ENCODE results near the gene ZNF423.

Gene ZNF423

DNA sequence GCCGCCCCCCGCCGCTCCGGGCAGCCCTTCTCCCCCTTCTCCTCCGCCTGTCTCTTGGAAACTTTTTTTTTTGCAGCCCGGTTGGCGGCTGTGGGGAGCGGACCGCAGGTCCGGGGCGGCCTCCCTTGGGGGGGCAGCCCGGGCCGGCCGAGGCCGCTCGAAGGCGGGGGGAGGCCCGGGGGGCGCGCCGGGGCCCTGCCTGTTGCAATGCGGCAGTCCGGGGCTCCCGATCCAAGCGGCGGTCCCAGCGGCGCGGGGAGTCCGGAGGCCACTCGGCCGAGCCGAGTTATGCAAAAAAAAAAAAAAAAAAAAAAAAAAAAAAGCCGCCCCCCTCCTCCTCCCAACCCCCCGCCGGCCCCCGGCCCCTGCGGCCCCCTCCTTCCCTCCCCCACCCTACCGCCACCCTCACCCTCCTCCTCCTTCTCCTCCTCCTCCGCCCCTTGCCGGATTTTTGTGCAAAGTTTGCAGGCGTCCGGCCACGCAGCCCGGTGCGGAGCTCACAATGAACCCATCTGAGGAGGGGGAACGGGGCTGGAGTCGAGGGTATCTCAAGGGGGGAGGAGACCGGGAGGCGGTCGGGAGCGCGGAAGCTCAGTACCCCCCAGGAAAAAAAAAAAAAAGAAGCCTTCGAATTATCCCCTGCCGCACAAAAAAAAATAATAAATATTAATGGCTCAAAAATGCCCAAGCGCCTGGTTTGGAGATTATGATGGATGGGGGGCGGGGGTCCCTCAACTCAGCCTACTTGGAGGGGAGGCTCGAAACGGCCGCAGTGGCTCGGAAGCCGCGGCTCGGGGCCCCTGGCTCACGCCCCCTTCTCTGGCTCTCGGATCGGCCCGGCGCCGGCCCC is at the start of gene ZNF423:
Gene ZNF423, minus strand, starts transcription at position 291 of the 850 bp plus-strand sequence. CDS start 338 bp downstream, outside the sequence.
- Mint-ChIP-seq H3K9me3 (no peaks in the 10 kb centered on the region), H3K27ac (no peak within 1 kb of the TSS), H3K4me3 (peak within 1 kb of the TSS; percentile 75), H3K36me3 (no peaks in the 10 kb centered on the region), H3K27me3 (peaks cover 86% of the 10 kb centered on the region), H3K4me1 (peaks cover 19% of the 10 kb centered on the region)
- ATAC-seq = no peak

GRCh38 chr16:49904348-49905062 is 48.6 kb upstream of the ZNF423 start:
- ATAC-seq = no peak
- no peaks in the 10 kb centered on the region for H3K9me3 Mint-ChIP-seq
- H3K27ac Mint-ChIP-seq = no peak overlapping the region
- H3K4me1 Mint-ChIP-seq = no peaks in the 10 kb centered on the region
- peaks cover 8% of the 10 kb centered on the region for H3K27me3 Mint-ChIP-seq
- H3K36me3 Mint-ChIP-seq = no peaks in the 10 kb centered on the region
- no peak overlapping the region for H3K4me3 Mint-ChIP-seq

- no peaks in the 10 kb centered on the region for H3K36me3 Mint-ChIP-seq
- H3K4me3 Mint-ChIP-seq = no peak overlapping the region
- no peaks in the 10 kb centered on the region for H3K9me3 Mint-ChIP-seq
- no peak overlapping the region for H3K27ac Mint-ChIP-seq
- no peaks in the 10 kb centered on the region for H3K4me1 Mint-ChIP-seq
- no peaks in the 10 kb centered on the region for H3K27me3 Mint-ChIP-seq
- no peak for ATAC-seq
These were observed 47.0 kb upstream of the ZNF423 start for GRCh38 chr16:49902908-49903307.

GRCh38 chr16:49901711-49902110 is 45.8 kb upstream of the ZNF423 start:
- Mint-ChIP-seq H3K9me3 (no peaks in the 10 kb centered on the region), H3K36me3 (no peaks in the 10 kb centered on the region), H3K4me3 (no peak overlapping the region), H3K27me3 (no peaks in the 10 kb centered on the region), H3K4me1 (no peaks in the 10 kb centered on the region), H3K27ac (no peak overlapping the region)
- ATAC-seq = no peak

DNA sequence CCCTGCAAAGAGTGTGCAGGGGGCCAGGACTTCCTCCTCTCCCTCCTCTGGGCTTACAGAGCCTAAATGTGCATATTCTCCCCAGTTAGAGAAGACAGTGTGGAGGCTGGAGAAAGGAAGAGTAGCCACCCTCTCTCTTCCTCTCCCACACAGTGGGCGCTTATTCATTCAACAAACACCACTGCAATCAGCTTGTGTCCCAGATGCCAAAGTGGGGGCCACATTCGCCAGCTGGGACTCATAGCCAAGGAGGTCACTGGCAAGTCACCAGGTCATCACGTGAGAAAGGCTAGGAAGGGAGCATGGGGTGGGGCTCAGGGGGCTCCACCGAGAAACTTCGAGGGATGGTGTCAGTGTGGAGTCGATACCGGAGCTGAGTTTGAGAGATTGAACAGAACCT is 45.0 kb upstream of the ZNF423 start:
- no peaks in the 10 kb centered on the region for H3K9me3 Mint-ChIP-seq
- H3K36me3 Mint-ChIP-seq = no peaks in the 10 kb centered on the region
- H3K4me3 Mint-ChIP-seq = no peak overlapping the region
- ATAC-seq = no peak
- H3K4me1 Mint-ChIP-seq = no peaks in the 10 kb centered on the region
- H3K27me3 Mint-ChIP-seq = no peaks in the 10 kb centered on the region
- H3K27ac Mint-ChIP-seq = no peak overlapping the region

DNA sequence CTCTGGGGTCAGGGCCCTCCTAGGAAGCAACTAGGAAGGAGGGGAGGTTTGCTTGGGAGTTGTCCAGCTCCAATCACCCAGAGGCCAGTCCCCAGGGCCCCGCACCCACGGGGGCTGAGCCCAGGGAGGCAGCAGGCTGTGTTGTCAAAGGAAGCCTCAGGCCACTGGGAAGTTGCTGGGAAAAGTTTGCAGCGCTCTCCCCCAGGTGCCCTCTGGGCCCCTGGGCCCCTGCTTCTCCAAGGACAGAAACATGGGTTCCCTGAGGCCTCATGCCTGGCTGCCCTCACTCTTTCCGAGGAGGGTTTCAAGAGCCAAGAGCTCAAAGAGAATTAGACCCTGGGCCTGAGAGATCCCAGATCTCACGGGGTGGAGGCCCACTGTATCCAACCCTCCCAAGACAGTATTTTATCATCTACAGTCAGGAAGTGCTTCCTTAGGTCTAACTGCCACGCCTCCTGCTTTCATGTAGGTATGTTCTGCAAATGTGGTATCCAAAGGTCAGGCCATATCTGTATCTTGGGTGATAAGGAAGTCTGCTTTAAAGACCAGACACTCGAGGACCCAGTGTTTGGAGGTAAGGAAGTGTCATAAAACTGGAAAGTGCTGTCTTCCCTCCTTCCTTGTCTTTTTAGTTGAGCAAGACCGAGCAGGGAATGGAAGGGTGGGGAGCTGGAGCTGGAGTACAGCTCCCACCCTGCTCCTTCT is 44.2 kb upstream of the ZNF423 start:
- Mint-ChIP-seq H3K27ac (no peak overlapping the region), H3K36me3 (no peaks in the 10 kb centered on the region), H3K9me3 (no peaks in the 10 kb centered on the region), H3K4me3 (no peak overlapping the region), H3K4me1 (no peaks in the 10 kb centered on the region), H3K27me3 (no peaks in the 10 kb centered on the region)
- ATAC-seq = no peak

GRCh38 chr16:49896447-49896964 is 40.6 kb upstream of the ZNF423 start:
- Mint-ChIP-seq H3K36me3 (no peaks in the 10 kb centered on the region), H3K9me3 (no peaks in the 10 kb centered on the region), H3K27me3 (peaks cover 17% of the 10 kb centered on the region), H3K4me1 (no peaks in the 10 kb centered on the region), H3K4me3 (no peak overlapping the region), H3K27ac (no peak overlapping the region)
- no peak for ATAC-seq

DNA sequence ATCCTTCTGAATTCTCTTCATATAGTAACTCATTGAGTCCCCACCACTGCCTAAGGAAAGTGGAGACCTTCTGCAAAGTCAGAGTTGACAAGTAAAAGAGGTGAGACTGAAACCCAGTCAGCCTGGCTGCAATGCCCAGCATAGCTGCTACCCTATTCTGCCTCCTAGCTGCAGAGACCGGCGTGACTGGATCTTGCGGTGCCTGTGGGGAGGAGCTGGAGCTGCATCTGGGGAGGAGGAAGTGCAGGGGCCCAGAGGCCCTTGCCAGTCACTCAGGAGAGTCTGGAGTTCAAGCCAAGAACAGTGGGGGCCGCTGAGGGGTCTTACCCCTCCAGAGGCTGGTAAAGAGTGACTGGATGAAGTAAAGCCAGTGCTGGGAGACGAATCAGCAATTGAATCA is 35.0 kb upstream of the ZNF423 start:
- Mint-ChIP-seq H3K9me3 (peaks cover 4% of the 10 kb centered on the region), H3K27ac (no peak overlapping the region), H3K4me3 (no peak overlapping the region), H3K4me1 (no peaks in the 10 kb centered on the region), H3K36me3 (peaks cover 5% of the 10 kb centered on the region), H3K27me3 (peaks cover 55% of the 10 kb centered on the region)
- no peak for ATAC-seq

DNA sequence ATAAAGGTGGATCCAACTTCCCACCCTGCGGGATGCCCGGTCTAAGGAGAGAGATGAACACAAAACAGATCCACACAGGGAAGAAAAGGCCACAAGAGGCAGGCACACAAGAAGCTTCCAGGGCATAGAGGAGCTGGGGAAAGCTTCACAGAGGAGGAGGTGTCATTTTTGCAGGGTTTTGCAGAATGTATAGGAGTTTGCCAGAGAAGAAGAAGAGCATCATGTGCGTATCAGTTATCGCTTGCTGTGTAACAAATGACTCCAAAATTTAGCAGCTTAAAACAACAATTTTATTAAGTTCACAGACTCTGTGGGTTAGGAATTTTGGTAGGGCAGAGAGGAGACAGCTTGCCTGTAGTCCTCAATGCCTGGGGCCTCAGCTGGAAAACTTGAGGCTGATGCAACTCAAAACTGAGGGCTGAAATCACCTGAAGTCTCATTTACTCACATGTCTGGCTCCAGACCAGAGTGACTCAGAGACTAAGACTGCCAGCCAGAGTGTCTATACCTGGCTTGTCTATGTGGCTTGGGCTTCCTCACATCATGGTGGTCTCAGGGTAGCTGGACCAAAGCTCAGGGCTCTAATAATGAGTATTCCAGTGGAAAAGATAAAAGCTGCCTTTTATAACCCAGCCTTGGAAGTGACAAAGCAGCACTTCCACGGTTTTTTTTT is 33.9 kb upstream of the ZNF423 start:
- H3K27me3 Mint-ChIP-seq = peaks cover 60% of the 10 kb centered on the region
- peaks cover 5% of the 10 kb centered on the region for H3K36me3 Mint-ChIP-seq

GRCh38 chr16:49886554-49887094 is 30.7 kb upstream of the ZNF423 start:
- no peak overlapping the region for H3K27ac Mint-ChIP-seq
- no peak for ATAC-seq
- peaks cover 67% of the 10 kb centered on the region for H3K27me3 Mint-ChIP-seq
- H3K9me3 Mint-ChIP-seq = peaks cover 4% of the 10 kb centered on the region
- H3K4me1 Mint-ChIP-seq = no peaks in the 10 kb centered on the region
- peaks cover 5% of the 10 kb centered on the region for H3K36me3 Mint-ChIP-seq
- H3K4me3 Mint-ChIP-seq = no peak overlapping the region

More for the DNA sequence above, 33.9 kb upstream of the ZNF423 start:
- peaks cover 4% of the 10 kb centered on the region for H3K9me3 Mint-ChIP-seq
- no peak for ATAC-seq
- H3K27ac Mint-ChIP-seq = no peak overlapping the region
- no peaks in the 10 kb centered on the region for H3K4me1 Mint-ChIP-seq
- no peak overlapping the region for H3K4me3 Mint-ChIP-seq

DNA sequence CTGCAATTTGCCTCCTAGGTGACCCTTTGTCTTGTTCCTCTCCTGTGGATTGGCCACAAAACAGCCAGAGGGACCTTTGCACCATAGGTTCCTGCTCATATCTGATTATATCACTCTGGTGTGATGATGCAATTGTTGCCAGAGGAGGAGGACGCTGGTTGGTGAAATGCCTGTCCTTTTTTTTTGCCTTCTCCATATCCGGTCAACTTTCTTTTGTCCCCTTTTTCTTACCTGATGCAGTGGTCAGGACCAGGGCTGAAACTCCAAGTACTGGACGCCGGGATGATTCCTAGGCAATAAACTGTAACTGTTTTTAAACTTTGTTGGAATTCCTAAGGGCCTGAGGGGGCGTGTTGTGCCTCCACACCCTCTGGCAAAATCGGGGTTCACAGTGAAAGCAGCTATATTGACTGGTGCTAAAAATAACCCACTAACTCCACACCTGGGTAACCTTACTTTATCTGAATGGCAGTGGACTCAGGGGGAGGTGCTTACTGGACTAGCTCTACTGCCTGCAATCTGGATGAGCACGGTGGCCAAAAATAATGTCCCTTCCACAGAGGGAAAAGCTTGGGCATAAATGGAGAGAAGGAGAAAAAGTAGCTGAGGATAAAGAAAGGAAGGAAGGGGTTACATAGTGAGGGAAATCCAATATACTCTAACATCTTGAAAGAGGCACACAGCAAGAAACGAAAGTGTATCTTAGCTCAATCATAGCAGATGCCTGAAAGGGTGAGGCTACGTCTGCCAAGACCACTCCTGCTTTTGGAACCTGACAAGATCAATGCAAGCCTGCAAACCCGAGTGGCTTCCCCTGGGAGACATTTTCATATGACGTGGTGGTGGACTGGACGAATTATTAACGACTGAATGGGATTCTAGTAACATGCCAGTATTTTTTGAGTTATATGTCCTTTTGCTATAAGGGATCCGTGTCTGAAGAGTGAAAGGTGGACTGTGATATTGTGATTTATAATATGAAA is 28.4 kb upstream of the ZNF423 start:
- Mint-ChIP-seq H3K36me3 (no peaks in the 10 kb centered on the region), H3K27ac (no peak overlapping the region), H3K4me1 (no peaks in the 10 kb centered on the region), H3K4me3 (no peak overlapping the region), H3K27me3 (peaks cover 70% of the 10 kb centered on the region), H3K9me3 (no peaks in the 10 kb centered on the region)
- no peak for ATAC-seq

- Mint-ChIP-seq H3K9me3 (no peaks in the 10 kb centered on the region), H3K4me3 (no peak overlapping the region), H3K36me3 (no peaks in the 10 kb centered on the region), H3K4me1 (no peaks in the 10 kb centered on the region), H3K27me3 (peaks cover 74% of the 10 kb centered on the region), H3K27ac (no peak overlapping the region)
- no peak for ATAC-seq
These were observed 27.4 kb upstream of the ZNF423 start for GRCh38 chr16:49883076-49884014.

GRCh38 chr16:49881890-49882289 is 26.0 kb upstream of the ZNF423 start:
- Mint-ChIP-seq H3K27me3 (peaks cover 75% of the 10 kb centered on the region), H3K9me3 (no peaks in the 10 kb centered on the region)

More at GRCh38 chr16:49881890-49882289, 26.0 kb upstream of the ZNF423 start:
- no peak overlapping the region for H3K4me3 Mint-ChIP-seq
- no peak overlapping the region for H3K27ac Mint-ChIP-seq
- H3K4me1 Mint-ChIP-seq = no peaks in the 10 kb centered on the region
- no peak for ATAC-seq
- H3K36me3 Mint-ChIP-seq = no peaks in the 10 kb centered on the region
